Measurements from ENCODE around the gene GRID2IP.

DNA sequence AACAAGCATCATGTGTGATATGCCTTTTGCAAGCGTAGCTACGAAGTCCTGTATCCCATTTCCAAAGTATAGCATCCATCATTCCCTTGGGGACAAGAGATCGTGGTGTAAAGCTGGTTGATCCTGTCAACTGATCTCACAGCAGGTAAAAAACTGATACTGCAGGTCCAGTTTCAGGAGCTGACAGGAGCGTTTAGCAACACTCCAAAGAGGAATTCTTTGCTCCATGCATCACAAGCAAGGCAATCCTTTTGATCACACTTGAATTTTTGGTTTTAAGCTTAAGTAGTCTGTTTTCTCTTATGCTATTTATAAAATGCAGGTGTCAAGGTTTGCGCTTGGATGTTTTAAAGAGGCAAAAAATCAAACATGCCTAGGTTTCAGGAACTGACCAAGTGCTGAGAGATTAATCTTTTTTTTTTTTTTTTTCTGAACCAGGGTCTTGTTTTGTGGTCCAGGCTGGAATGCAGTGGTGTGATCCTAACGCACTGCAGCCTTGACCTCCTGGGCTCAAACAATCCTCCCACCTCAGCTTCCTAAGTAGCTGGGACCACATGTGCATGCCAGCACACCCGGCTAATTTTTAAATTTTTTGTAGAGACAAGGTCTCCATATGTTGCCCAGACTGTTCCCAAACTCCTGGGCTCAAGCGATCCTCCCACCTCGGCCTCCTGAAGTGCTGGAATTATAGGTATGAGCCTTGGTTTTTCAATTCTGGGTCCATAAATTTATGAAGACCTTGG, 24.2 kb upstream of the GRID2IP start:
- no peak for TF ChIP-seq EZH2 (IDR thresholded peaks at IDR 0.05; ENCODE audit: low read length)
- TF ChIP-seq, protein P1, sequence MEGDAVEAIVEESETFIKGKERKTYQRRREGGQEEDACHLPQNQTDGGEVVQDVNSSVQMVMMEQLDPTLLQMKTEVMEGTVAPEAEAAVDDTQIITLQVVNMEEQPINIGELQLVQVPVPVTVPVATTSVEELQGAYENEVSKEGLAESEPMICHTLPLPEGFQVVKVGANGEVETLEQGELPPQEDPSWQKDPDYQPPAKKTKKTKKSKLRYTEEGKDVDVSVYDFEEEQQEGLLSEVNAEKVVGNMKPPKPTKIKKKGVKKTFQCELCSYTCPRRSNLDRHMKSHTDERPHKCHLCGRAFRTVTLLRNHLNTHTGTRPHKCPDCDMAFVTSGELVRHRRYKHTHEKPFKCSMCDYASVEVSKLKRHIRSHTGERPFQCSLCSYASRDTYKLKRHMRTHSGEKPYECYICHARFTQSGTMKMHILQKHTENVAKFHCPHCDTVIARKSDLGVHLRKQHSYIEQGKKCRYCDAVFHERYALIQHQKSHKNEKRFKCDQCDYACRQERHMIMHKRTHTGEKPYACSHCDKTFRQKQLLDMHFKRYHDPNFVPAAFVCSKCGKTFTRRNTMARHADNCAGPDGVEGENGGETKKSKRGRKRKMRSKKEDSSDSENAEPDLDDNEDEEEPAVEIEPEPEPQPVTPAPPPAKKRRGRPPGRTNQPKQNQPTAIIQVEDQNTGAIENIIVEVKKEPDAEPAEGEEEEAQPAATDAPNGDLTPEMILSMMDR (optimal IDR thresholded peaks at IDR 0.05 in 1 of 3, IDR thresholded peaks at IDR 0.05 in 1 of 3, conservative IDR thresholded peaks at IDR 0.05 in 1 of 3; ENCODE audit: extremely low read depth in 1 of 3, insufficient read depth in 2 of 3, low read length in 3 of 3): no peak

All from keratinocyte (primary cell).